Measurements from ENCODE around the gene PAN3.
"Not testable (repeated sequence)": the region's sequence is repeated elsewhere in the genome, so short reads cannot be mapped to it uniquely, and the experiment has no call there.

Gene PAN3

GRCh38 chr13:28131646-28132045 lies 6.7 kb upstream of the PAN3 start:
- DNase-seq (ENCODE audit: low read depth, low spot score), result no peak
- TF ChIP-seq, protein P1, sequence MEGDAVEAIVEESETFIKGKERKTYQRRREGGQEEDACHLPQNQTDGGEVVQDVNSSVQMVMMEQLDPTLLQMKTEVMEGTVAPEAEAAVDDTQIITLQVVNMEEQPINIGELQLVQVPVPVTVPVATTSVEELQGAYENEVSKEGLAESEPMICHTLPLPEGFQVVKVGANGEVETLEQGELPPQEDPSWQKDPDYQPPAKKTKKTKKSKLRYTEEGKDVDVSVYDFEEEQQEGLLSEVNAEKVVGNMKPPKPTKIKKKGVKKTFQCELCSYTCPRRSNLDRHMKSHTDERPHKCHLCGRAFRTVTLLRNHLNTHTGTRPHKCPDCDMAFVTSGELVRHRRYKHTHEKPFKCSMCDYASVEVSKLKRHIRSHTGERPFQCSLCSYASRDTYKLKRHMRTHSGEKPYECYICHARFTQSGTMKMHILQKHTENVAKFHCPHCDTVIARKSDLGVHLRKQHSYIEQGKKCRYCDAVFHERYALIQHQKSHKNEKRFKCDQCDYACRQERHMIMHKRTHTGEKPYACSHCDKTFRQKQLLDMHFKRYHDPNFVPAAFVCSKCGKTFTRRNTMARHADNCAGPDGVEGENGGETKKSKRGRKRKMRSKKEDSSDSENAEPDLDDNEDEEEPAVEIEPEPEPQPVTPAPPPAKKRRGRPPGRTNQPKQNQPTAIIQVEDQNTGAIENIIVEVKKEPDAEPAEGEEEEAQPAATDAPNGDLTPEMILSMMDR (IDR thresholded peaks at IDR 0.05; ENCODE audit: low read depth, low read length), result no peak
- H3K4me3 ChIP-seq (ENCODE audit: low read depth, low read length), result no peak overlapping the region
- in situ Hi-C loops (cut with HindIII; ENCODE audit: low sequenced_read_pairs), result no loop called here

GRCh38 chr13:28136916-28137315 lies 1.4 kb upstream of the PAN3 start:
- peak overlapping the region; percentile 82 for H3K4me3 ChIP-seq (ENCODE audit: low read depth, low read length)
- DNase-seq (ENCODE audit: low read depth, low spot score), result no peak
- in situ Hi-C loops (cut with HindIII; ENCODE audit: low sequenced_read_pairs), result no loop called here
- TF ChIP-seq, protein P1 (IDR thresholded peaks at IDR 0.05; ENCODE audit: low read depth, low read length), result no peak

- peak overlapping the region; percentile 82 for H3K4me3 ChIP-seq (ENCODE audit: low read depth, low read length)
- in situ Hi-C loops (cut with HindIII; ENCODE audit: low sequenced_read_pairs), result no loop called here
- TF ChIP-seq, protein P1 (IDR thresholded peaks at IDR 0.05; ENCODE audit: low read depth, low read length), result no peak
- no peak for DNase-seq (ENCODE audit: low read depth, low spot score)
These were observed 749 bp upstream of the PAN3 start for GRCh38 chr13:28137596-28137995.

DNA sequence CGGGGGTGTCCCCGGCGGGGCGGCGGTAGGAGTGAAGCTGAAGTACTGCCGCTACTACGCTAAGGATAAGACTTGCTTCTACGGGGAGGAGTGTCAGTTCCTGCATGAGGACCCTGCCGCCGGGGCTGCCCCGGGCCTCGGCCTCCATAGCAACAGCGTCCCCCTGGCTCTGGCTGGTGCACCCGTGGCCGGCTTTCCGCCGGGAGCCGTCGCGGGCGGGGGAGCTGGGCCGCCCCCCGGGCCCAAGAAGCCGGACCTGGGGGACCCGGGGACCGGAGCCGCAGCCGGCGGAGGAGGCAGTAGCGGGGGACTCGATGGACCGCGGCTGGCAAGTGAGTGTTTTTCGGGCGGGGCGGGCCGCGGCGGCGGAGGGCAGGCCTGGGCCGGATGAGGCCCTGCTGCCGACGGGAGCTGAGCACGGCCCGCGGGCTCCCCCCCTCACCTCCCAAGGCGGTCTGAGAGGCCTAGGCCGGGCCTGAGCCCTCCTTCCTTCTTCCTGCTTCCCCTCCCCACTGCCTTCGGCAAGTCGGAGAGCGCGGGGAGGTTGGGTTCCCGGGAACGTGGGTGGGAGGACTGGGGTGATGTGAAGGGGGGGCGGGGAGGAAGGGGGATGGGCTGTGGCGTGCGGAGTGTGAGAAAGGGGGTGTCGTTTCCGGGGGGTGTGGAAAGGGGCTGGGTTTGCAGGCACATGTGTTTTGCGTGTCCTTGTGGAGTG lies 568 bp downstream of the PAN3 start:
- in situ Hi-C loops (cut with HindIII; ENCODE audit: low sequenced_read_pairs), result no loop called here
- H3K4me3 ChIP-seq (ENCODE audit: low read depth, low read length), result peak overlapping the region; percentile 82
- TF ChIP-seq, protein P1 (IDR thresholded peaks at IDR 0.05; ENCODE audit: low read depth, low read length), result no peak
- DNase-seq (ENCODE audit: low read depth, low spot score), result peak; percentile 90

- TF ChIP-seq, protein P1 (IDR thresholded peaks at IDR 0.05; ENCODE audit: low read depth, low read length), result no peak
- peak overlapping the region; percentile 82 for H3K4me3 ChIP-seq (ENCODE audit: low read depth, low read length)
These were observed 2.2 kb downstream of the PAN3 start for GRCh38 chr13:28140433-28141125.

GRCh38 chr13:28141542-28141941 lies 3.2 kb downstream of the PAN3 start:
- in situ Hi-C loops (cut with HindIII; ENCODE audit: low sequenced_read_pairs); H3K4me3 ChIP-seq (ENCODE audit: low read depth, low read length); DNase-seq (ENCODE audit: low read depth, low spot score): not testable (repeated sequence)

More at GRCh38 chr13:28140433-28141125, 2.2 kb downstream of the PAN3 start:
- DNase-seq (ENCODE audit: low read depth, low spot score), result no peak
- in situ Hi-C loops (cut with HindIII; ENCODE audit: low sequenced_read_pairs), result no loop called here

GRCh38 chr13:28145049-28145448 lies 6.7 kb downstream of the PAN3 start:
- in situ Hi-C loops (cut with HindIII; ENCODE audit: low sequenced_read_pairs), result no loop called here
- H3K4me3 ChIP-seq (ENCODE audit: low read depth, low read length), result no peak overlapping the region
- no peak for DNase-seq (ENCODE audit: low read depth, low spot score)
- TF ChIP-seq, protein P1 (IDR thresholded peaks at IDR 0.05; ENCODE audit: low read depth, low read length), result no peak

Measured in astrocyte of the spinal cord (primary cell).